Measurements from ENCODE around the gene MAPKAP1. TPM values are rescaled to one million over a fixed set of nuclear protein-coding genes. Genes with fewer than 3 reads are reported as not detected.

MAPKAP1 gene
- 104 and 123 TPM in 2 replicates for total RNA-seq

- Mint-ChIP-seq H3K4me1 (peaks cover 35% of the 10 kb centered on the region), H3K9me3 (peaks cover 5% of the 10 kb centered on the region), H3K36me3 (ENCODE audit: low read depth) (peaks cover 14% of the 10 kb centered on the region), H3K27me3 (peaks cover 2% of the 10 kb centered on the region), H3K27ac (peak within 1 kb of the TSS; percentile 83), H3K4me3 (peak within 1 kb of the TSS; percentile 89)
- peak; percentile 98 for DNase-seq
- intact Hi-C loops (cut with micrococcal nuclease): loop anchor here (1.0 to 10.0 kb wide), 4 partner anchors 39 to 302 kb away; no protein-coding TSS in a partner anchor
Observed at GRCh38 chr9:125706651-125707471, at the start of gene MAPKAP1. Gene MAPKAP1 (minus strand): TSS chr9:125707208. CDS start chr9:125672574, 34,634 bp downstream.

- Mint-ChIP-seq H3K27ac (no peak overlapping the region), H3K9me3 (no peaks in the 10 kb centered on the region), H3K27me3 (no peaks in the 10 kb centered on the region), H3K4me1 (peaks cover 12% of the 10 kb centered on the region), H3K36me3 (ENCODE audit: low read depth) (peaks cover 11% of the 10 kb centered on the region), H3K4me3 (no peak overlapping the region)
- intact Hi-C loops (cut with micrococcal nuclease): loop anchor here (5.0 kb wide), 1 partner anchor 71 kb away; no protein-coding TSS in a partner anchor
- DNase-seq: no peak
Observed at GRCh38 chr9:125756518-125756917, 49.5 kb upstream of the MAPKAP1 start.

DNA sequence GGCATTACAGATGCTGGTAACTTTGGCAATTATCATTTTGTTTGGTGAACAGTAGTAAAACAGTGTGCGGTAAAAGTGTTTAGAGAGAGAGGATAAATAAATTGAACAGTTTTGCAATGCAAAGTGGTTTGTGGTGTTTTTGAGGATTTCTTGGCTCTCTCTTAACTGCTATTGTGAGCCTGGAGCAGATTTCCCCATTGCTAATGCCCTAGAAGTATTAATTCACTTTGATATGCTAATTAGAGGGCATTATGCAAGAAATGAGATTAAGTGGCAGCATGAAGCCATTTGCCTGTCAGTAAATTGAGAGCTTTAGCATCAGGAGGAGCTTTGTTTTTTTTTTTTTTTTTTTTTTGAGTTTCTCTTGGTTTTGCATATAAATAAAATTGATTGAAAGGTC lies 48.3 kb upstream of the MAPKAP1 start:
- no peaks in the 10 kb centered on the region for H3K27me3 Mint-ChIP-seq
- no peaks in the 10 kb centered on the region for H3K9me3 Mint-ChIP-seq
- no peak overlapping the region for H3K27ac Mint-ChIP-seq
- peaks cover 17% of the 10 kb centered on the region for H3K4me1 Mint-ChIP-seq
- intact Hi-C loops (cut with micrococcal nuclease): loop anchor here (5.0 kb wide), 1 partner anchor 72 kb away; no protein-coding TSS in a partner anchor
- no peak for DNase-seq
- H3K36me3 Mint-ChIP-seq (ENCODE audit: low read depth): peaks cover 16% of the 10 kb centered on the region
- H3K4me3 Mint-ChIP-seq: no peak overlapping the region

DNA sequence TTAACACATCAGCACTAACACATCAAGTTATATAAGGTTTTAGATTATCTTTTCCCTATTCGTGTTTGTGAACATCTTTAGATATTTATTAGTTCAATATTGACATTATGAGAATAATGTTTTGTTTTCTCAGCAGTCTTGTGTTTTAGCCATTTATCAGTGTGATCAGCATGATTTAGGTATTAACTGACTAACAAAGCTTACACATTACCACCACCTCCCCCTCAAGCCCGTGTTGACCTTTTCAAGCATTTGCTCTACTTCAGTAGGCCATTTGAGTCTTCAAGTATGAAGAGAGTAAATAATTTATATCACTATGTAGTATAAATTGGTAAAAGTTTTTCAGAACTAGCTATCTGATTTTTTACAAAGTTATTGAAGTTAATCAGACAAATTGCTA lies 47.1 kb upstream of the MAPKAP1 start:
- Mint-ChIP-seq H3K27ac (no peak overlapping the region), H3K36me3 (ENCODE audit: low read depth) (peaks cover 20% of the 10 kb centered on the region), H3K4me1 (peaks cover 18% of the 10 kb centered on the region), H3K27me3 (no peaks in the 10 kb centered on the region), H3K4me3 (no peak overlapping the region), H3K9me3 (no peaks in the 10 kb centered on the region)
- no peak for DNase-seq
- intact Hi-C loops (cut with micrococcal nuclease): loop anchor here (5.0 kb wide), 1 partner anchor 197 kb away; no protein-coding TSS in a partner anchor

GRCh38 chr9:125752070-125752628 lies 45.1 kb upstream of the MAPKAP1 start:
- peaks cover 22% of the 10 kb centered on the region for H3K36me3 Mint-ChIP-seq (ENCODE audit: low read depth)
- peaks cover 23% of the 10 kb centered on the region for H3K4me1 Mint-ChIP-seq
- no peak overlapping the region for H3K27ac Mint-ChIP-seq
- no peaks in the 10 kb centered on the region for H3K9me3 Mint-ChIP-seq
- peak; percentile 38 for DNase-seq
- H3K27me3 Mint-ChIP-seq: peaks cover 2% of the 10 kb centered on the region
- intact Hi-C loops (cut with micrococcal nuclease): loop anchor here (5.0 kb wide), 1 partner anchor 195 kb away; no protein-coding TSS in a partner anchor
- no peak overlapping the region for H3K4me3 Mint-ChIP-seq

DNA sequence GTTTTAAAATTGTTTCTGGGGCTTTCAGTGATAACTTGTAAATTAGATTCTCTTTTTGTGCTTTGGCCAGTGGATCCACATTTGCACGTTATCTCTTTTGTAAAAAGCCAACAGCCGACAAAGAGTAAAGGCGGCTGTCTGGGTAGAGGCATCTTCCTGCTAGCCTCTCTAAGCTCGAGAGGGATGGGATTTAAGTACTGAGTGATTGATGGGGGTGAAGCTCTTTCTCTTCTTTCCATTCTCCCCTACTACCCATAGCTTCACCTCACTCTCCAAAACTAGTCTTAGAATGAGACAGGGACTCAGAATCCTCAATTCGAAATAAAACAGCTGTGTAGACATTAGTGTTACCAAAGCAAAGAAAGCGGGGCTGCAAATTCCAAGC lies 43.6 kb upstream of the MAPKAP1 start:
- intact Hi-C loops (cut with micrococcal nuclease): loop anchor here (5.0 kb wide), 1 partner anchor 193 kb away; no protein-coding TSS in a partner anchor
- H3K4me3 Mint-ChIP-seq: peak overlapping the region; percentile 39
- DNase-seq: peak; percentile 43
- peaks cover 17% of the 10 kb centered on the region for H3K36me3 Mint-ChIP-seq (ENCODE audit: low read depth)
- H3K27me3 Mint-ChIP-seq: peaks cover 4% of the 10 kb centered on the region
- no peak overlapping the region for H3K27ac Mint-ChIP-seq
- peaks cover 29% of the 10 kb centered on the region for H3K4me1 Mint-ChIP-seq
- no peaks in the 10 kb centered on the region for H3K9me3 Mint-ChIP-seq

DNA sequence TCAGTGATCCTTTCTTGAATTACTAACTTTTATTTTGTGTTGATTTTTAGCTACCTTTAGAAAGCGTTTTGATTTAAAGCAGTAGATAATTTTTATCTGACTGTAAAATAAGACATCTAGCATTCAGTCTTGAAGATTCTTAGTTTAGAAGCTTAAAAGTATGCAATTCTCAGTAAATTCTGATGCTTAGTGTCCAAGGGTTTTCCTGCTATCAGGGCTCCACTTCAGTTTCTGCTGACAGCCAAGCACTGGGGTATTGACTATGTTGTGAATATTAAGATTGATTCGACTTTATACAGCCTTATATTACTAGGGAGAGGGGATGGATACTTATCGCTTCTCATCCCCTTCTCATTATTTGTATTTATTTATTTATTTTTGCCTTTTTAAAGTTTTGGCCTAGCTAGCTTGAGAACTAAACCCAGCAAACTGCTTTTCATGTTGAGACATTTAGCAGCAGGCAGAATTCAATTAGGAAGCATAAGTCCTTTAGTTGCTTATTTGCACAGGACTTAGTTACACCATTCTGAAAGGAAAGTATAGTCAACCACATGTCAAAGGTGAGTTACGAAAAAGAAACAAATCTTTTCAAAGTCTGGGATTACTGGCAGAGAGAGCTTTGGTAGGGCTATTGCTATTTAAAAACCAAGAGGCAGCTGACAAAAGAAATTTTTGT lies 43.1 kb upstream of the MAPKAP1 start:
- Mint-ChIP-seq H3K9me3 (no peaks in the 10 kb centered on the region), H3K36me3 (ENCODE audit: low read depth) (peaks cover 17% of the 10 kb centered on the region), H3K27me3 (peaks cover 9% of the 10 kb centered on the region), H3K27ac (no peak overlapping the region), H3K4me1 (peaks cover 34% of the 10 kb centered on the region), H3K4me3 (peak overlapping the region; percentile 39)
- no peak for DNase-seq
- intact Hi-C loops (cut with micrococcal nuclease): loop anchor here (5.0 kb wide), 2 partner anchors 103 to 193 kb away; no protein-coding TSS in a partner anchor

- Mint-ChIP-seq H3K27ac (no peak overlapping the region), H3K9me3 (no peaks in the 10 kb centered on the region), H3K27me3 (peaks cover 15% of the 10 kb centered on the region), H3K4me1 (peaks cover 34% of the 10 kb centered on the region), H3K4me3 (peak overlapping the region; percentile 91), H3K36me3 (ENCODE audit: low read depth) (peaks cover 17% of the 10 kb centered on the region)
- peak; percentile 36 for DNase-seq
- intact Hi-C loops (cut with micrococcal nuclease): loop anchor here (5.0 kb wide), 1 partner anchor 102 kb away; no protein-coding TSS in a partner anchor
Observed at GRCh38 chr9:125749287-125749935, 42.4 kb upstream of the MAPKAP1 start.

DNA sequence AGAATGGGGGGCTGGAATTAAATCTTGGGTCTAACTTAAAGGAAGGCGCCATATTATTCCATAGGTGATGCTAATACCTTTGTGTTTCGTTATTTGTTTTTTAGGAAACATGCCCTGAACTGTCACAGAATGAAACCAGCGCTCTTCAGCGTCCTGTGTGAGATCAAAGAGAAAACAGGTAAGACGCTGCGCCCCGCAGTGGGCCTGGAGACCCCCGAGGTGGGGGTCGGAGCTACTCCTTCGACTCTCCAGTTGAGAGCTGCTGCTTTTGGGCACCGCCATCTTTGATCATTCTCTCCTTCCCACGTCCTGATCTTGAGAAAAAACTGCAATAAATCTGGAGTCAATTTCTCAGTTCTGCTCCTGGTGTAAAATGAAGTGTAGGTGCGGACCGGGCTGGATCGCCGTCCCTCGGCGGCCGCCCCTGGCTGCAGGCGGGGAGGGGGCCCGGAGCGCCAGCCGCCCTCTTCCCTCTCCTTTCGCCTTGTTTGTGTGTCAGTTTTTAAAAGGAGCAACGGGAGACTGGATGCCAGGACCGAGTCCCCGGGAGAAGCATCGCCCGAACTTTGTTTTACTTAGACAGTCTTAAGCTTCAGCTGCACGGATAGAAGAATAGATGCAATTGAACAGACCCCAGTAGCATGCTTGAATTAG lies 41.6 kb upstream of the MAPKAP1 start:
- peaks cover 30% of the 10 kb centered on the region for H3K4me1 Mint-ChIP-seq

DNA sequence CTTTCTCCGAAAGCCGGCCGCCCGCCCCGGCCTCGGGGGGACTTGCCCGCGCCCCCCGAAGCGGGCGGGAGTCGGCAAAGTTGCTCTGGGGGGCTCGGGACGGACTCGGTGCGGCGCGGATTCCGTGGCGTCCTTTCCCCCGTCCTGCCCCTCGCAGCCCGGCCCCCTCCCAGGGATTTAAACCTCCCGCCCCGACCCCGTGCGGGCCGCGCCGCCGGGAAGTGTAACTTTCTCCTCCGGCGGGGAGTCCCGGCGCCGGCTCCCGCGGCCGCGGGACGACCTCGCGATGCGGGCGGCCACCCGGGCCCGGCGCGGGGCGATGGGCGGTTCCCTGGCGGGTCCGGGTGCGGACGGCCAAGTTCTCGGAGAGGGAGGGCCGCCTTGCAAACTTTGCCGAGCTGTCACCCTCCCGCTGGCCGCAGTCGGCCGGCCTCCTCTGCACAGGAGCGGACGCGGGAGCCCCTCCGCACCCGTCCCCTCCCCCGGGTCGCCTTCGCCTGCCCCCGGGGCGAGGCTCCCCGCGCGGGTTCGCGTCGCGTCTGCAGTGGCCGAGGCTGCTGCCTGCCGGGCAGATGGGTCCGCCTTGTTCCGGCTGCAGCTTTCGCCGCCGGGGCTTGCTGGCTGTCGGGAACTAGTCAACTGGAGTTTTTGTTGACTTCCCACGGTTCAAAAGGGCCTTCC lies 40.9 kb upstream of the MAPKAP1 start:
- H3K27me3 Mint-ChIP-seq: peaks cover 23% of the 10 kb centered on the region
- peak overlapping the region; percentile 91 for H3K4me3 Mint-ChIP-seq
- peaks cover 30% of the 10 kb centered on the region for H3K4me1 Mint-ChIP-seq
- DNase-seq: peak; percentile 83
- H3K9me3 Mint-ChIP-seq: no peaks in the 10 kb centered on the region
- H3K36me3 Mint-ChIP-seq (ENCODE audit: low read depth): peaks cover 17% of the 10 kb centered on the region
- H3K27ac Mint-ChIP-seq: peak overlapping the region; percentile 81
- intact Hi-C loops (cut with micrococcal nuclease): loop anchor here (5.0 kb wide), 1 partner anchor 101 kb away; no protein-coding TSS in a partner anchor

More for the DNA sequence above, 41.6 kb upstream of the MAPKAP1 start:
- Mint-ChIP-seq H3K36me3 (ENCODE audit: low read depth) (peaks cover 17% of the 10 kb centered on the region), H3K27ac (peak overlapping the region; percentile 81), H3K9me3 (no peaks in the 10 kb centered on the region), H3K27me3 (peaks cover 19% of the 10 kb centered on the region), H3K4me3 (peak overlapping the region; percentile 91)
- no peak for DNase-seq
- intact Hi-C loops (cut with micrococcal nuclease): loop anchor here (5.0 kb wide), 1 partner anchor 101 kb away; no protein-coding TSS in a partner anchor

DNA sequence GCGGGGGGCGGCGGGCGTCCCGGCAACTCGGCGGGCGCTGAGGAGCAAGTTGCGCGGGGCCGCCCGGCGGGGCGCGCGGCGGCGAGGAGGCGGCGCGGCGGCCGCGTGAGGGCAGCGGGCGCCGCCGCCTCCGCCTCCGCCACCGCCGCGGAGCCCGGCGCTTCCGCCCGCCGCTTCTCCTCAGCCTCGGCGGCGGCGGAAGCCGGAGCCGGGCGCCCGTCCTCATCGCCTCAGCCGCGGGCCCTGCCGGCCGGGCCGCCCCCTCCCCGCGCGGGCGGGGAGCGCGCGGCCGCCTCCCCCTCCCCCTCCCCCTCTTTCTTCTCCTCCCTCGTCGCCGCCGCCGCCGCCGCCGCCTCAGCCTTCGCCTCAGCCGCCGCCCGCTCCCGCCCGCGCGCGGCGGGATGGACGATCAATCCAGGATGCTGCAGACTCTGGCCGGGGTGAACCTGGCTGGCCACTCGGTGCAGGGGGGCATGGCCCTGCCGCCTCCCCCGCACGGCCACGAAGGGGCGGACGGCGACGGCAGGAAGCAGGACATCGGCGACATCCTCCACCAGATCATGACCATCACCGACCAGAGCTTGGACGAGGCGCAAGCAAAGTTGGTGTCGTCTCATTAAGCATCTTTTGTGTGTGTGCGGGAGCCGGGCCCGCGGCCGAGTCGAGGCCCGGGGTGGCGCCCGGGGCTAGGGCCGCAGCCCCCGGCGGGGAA lies 40.2 kb upstream of the MAPKAP1 start, which contains the start of gene PBX3:
PBX3 (plus strand) TSS at position 321 of the 712 bp plus-strand sequence.
- peak; percentile 84 for DNase-seq
- Mint-ChIP-seq H3K4me3 (peak within 1 kb of the TSS; percentile 95), H3K9me3 (no peaks in the 10 kb centered on the region), H3K36me3 (ENCODE audit: low read depth) (peaks cover 14% of the 10 kb centered on the region), H3K4me1 (peaks cover 29% of the 10 kb centered on the region), H3K27me3 (peaks cover 30% of the 10 kb centered on the region), H3K27ac (peak within 1 kb of the TSS; percentile 95)
- intact Hi-C loops (cut with micrococcal nuclease): loop anchor here (5.0 kb wide), 1 partner anchor 100 kb away; no protein-coding TSS in a partner anchor

DNA sequence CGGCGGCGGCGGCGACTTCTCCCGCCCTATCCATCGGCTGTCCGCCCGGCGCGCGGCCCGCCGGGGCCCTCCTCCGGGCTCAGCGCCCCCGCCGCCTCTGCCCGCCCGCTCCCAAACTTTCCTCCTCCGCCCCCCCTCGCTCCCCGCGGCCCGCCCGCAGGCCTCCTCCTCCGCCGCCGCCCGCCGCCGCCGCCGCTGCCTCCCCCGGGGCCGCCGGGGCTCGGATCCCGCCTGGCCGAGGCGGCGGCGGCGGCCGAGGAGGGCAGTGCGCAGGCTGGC lies 39.7 kb upstream of the MAPKAP1 start:
- no peak overlapping the region for H3K4me3 Mint-ChIP-seq
- intact Hi-C loops (cut with micrococcal nuclease): loop anchor here (1.0 to 5.0 kb wide), 4 partner anchors 39 to 114 kb away; partner anchors contain the start of gene MAPKAP1
- peaks cover 27% of the 10 kb centered on the region for H3K4me1 Mint-ChIP-seq

More for the DNA sequence above, 39.7 kb upstream of the MAPKAP1 start:
- H3K27me3 Mint-ChIP-seq: peaks cover 33% of the 10 kb centered on the region
- H3K36me3 Mint-ChIP-seq (ENCODE audit: low read depth): peaks cover 11% of the 10 kb centered on the region
- no peak overlapping the region for H3K27ac Mint-ChIP-seq
- no peak for DNase-seq
- H3K9me3 Mint-ChIP-seq: no peaks in the 10 kb centered on the region
